Measurements from ENCODE around the gene RNF144B.

- TF ChIP-seq POLR2A (IDR thresholded peaks at IDR 0.05) = no peak
- no peak for TF ChIP-seq CTCF (IDR thresholded peaks at IDR 0.05)
Measured at GRCh38 chr6:18397701-18398100, 10.6 kb downstream of the RNF144B start.
